ENCODE measurements around the gene AURKAIP1. TPM values are rescaled to one million over a fixed set of nuclear protein-coding genes. Genes with fewer than 3 reads are reported as not detected.
A peak's percentile ranks its signal among the peaks of the same experiment; 100 is the strongest.

The AURKAIP1 gene
- total RNA-seq, 1 experiment from 2014 or later: 196 TPM

GRCh38 chr1:1359664-1360468 lies 15.1 kb downstream of the AURKAIP1 start:
- Histone ChIP-seq H3K27me3 (ENCODE audit: insufficient read depth, low read length) (peaks cover under 1% of the 10 kb centered on the region; the same call in 1 of the 2 replicates), H3K4me2 (ENCODE audit: insufficient read depth, insufficient read length, low read length) (no peak overlapping the region), H3K4me1 (ENCODE audit: insufficient read depth, low read length) (peaks cover 2% of the 10 kb centered on the region; the same call in 1 of the 2 replicates), H4K5ac (ENCODE audit: insufficient read length, low read depth, low read length) (no peak overlapping the region), H3K14ac (ENCODE audit: insufficient read depth, low read length) (no peak overlapping the region; the same call in 1 of the 2 replicates), H3K23me2 (ENCODE audit: insufficient read length, low read depth, low read length, poor library complexity, severe bottlenecking) (peaks cover 3% of the 10 kb centered on the region), H3K9ac (ENCODE audit: extremely low read depth, insufficient read length, low read length) (no peak overlapping the region), H3T11ph (ENCODE audit: low read length) (no peak overlapping the region), H2BK5ac (ENCODE audit: insufficient read length, low read length) (no peak overlapping the region), H3K4ac (ENCODE audit: low read depth, low read length) (no peak overlapping the region), H3K9me3 (ENCODE audit: control insufficient read depth, low read depth, low read length) (no peaks in the 10 kb centered on the region), H3K79me2 (ENCODE audit: insufficient read depth, low read length) (no peaks in the 10 kb centered on the region), H2BK15ac (ENCODE audit: low read depth, low read length) (no peak overlapping the region; the same call in 1 of the 2 replicates), H4K91ac (ENCODE audit: insufficient read length, low read depth, low read length) (no peak overlapping the region), H3K56ac (ENCODE audit: insufficient read length, low read depth, low read length) (no peak overlapping the region), H4K8ac (replicated peaks; ENCODE audit: insufficient read length, low read depth, low read length) (no peak overlapping the region), H2BK12ac (ENCODE audit: insufficient read length, low read depth, low read length) (no peak overlapping the region), H2BK20ac (ENCODE audit: low read depth, low read length, poor library complexity, severe bottlenecking) (no peak overlapping the region), H3K27ac (ENCODE audit: insufficient read length, low read depth, low read length) (no peak overlapping the region), H4K20me1 (ENCODE audit: control insufficient read depth, insufficient read depth, insufficient read length) (no peaks in the 10 kb centered on the region), H2AK5ac (ENCODE audit: insufficient read length, low read length) (no peak overlapping the region), H2BK120ac (ENCODE audit: low read depth, low read length, poor library complexity, severe bottlenecking) (no peak overlapping the region), H3K79me1 (ENCODE audit: insufficient read depth, low read depth, low read length, poor library complexity, severe bottlenecking) (no peaks in the 10 kb centered on the region), H3K23ac (ENCODE audit: insufficient read length, low read depth, low read length) (no peak overlapping the region), H3K18ac (ENCODE audit: insufficient read length, low read depth, low read length) (no peak overlapping the region), H2AFZ (ENCODE audit: low read length) (no peak overlapping the region)
- no CpG with 5 or more reads among the region's 28 CpGs for WGBS (ENCODE audit: extremely low coverage, insufficient read length, low lambda C conversion rate)
- Mint-ChIP-seq H3K27ac (peak overlapping the region in 1 of 3 experiments; percentile 77; a peak in 3 of 7 replicates), H3K9me3 (no peaks in the 10 kb centered on the region; a peak in 2 of 5 replicates), H3K4me3 (no peak overlapping the region), H3K27me3 (ENCODE audit: low read depth) (peaks cover 43% of the 10 kb centered on the region), H3K36me3 (ENCODE audit: insufficient read depth in 1 of 3, low read depth in 3 of 3) (no peaks in the 10 kb centered on the region), H3K4me1 (peaks cover 22 to 42% of the 10 kb centered on the region in 2 experiments)
- DNase-seq: no peak
- TF ChIP-seq CTCF (conservative IDR thresholded peaks at IDR 0.05): no peak

Data from H9 (cell line).